HepG2 (cell line): Measurements from ENCODE around the gene SBNO1. TPM values are rescaled to one million over a fixed set of nuclear protein-coding genes. Genes with fewer than 3 reads are reported as not detected.
"Not testable (repeated sequence)": the region's sequence is repeated elsewhere in the genome, so short reads cannot be mapped to it uniquely, and the experiment has no call there.

Source experiments
- ATAC-seq: fragments of 200-7000 bp; cut with Tn5 transposase; 3 replicates; pipeline ENCODE4 v1.9.1; 2020; ENCODE audit warnings: mild to moderate bottlenecking, moderate library complexity
- BruUV-seq: library from RNA; stranded (reverse); fragments of 400-500 nt; replicated peaks from 2 replicates; lab custom pipeline; 2021; lab: Mats Ljungman, UMichigan
- CTCF ChIA-PET: fragments of 300-600 bp; formaldehyde crosslinking; extraction: SDS; loops from one replicate; lab custom pipeline; 2021; ENCODE audit warnings: low total read pairs, inconsistent platforms, low intra/inter-chr PET ratio; lab: Yijun Ruan, JAX
- POLR2A ChIA-PET: fragments of 350-600 bp; sonication (Branson Sonifier 250); formaldehyde crosslinking; loops from one replicate; lab custom pipeline; 2020; ENCODE audit warnings: antibody characterized with exemption, inconsistent platforms; lab: Yijun Ruan, JAX
- DNase-seq: peaks from one replicate; pipeline ENCODE4 v3.0.0-alpha.2; 2015; ENCODE audit warnings: low spot score
- FAIRE-seq: peaks from 3 replicates; lab custom pipeline; 2011; peaks lifted over from hg19 to GRCh38; lab: Jason Lieb, UNC
- H2AFZ ChIP-seq: one replicate; pipeline ENCODE4 v1.6.1; 2011; ENCODE audit warnings: low read length, inconsistent platforms
- H3K27ac ChIP-seq: fragments of 300-600 bp; 3 replicates; pipeline ENCODE4 v1.8.0; 2011; ENCODE audit warnings: mixed run types, mild to moderate bottlenecking, mixed read lengths, low read length, inconsistent platforms; ENCODE audit not compliant: insufficient read depth; ENCODE audit errors: extremely low read length
- H3K27me3 ChIP-seq, 2 experiments: fragments of 200-600 bp in 1 of 2; 2 replicates in 1 of 2; 3 replicates in 1 of 2; pipeline versions ENCODE4 v1.6.0 to v1.8.0; 2011; ENCODE audit warnings: low read length in 2 of 2, mild to moderate bottlenecking in 2 of 2, moderate library complexity in 2 of 2, inconsistent platforms in 1 of 2; ENCODE audit not compliant: insufficient read depth in 2 of 2, control insufficient read depth in 1 of 2
- H3K36me3 ChIP-seq, 2 experiments: fragments of 200-600 bp in 1 of 2; replicated peaks in 1 of 2; 2 replicates in 1 of 2; 3 replicates in 1 of 2; pipeline versions ENCODE4 v1.5.1 to v1.8.0; 2011; ENCODE audit warnings: low read length in 2 of 2, inconsistent platforms in 1 of 2; ENCODE audit not compliant: insufficient read depth in 2 of 2, control insufficient read depth in 1 of 2
- H3K4me1 ChIP-seq: 2 replicates; pipeline ENCODE4 v1.5.1; 2012; ENCODE audit warnings: low read length, inconsistent platforms; ENCODE audit not compliant: insufficient read depth
- H3K4me2 ChIP-seq: 2 replicates; pipeline ENCODE4 v1.6.0; 2011; ENCODE audit warnings: low read depth, low read length, inconsistent platforms
- H3K4me3 ChIP-seq, 3 experiments: fragments of 200-600 bp in 1 of 3; sonication (generic), shearing (Covaris generic) in 1 of 3; replicated peaks in 1 of 3; 2 replicates each; pipeline ENCODE4 v1.5.1; 2011 to 2016; ENCODE audit warnings: low read length in 3 of 3, inconsistent platforms in 2 of 3, low read depth in 2 of 3, mild to moderate bottlenecking in 2 of 3, control low read depth in 1 of 3, mixed read lengths in 1 of 3; ENCODE audit not compliant: insufficient read depth in 1 of 3
- H3K79me2 ChIP-seq: one replicate; pipeline ENCODE4 v1.6.1; 2011; ENCODE audit warnings: low read length, inconsistent platforms; ENCODE audit not compliant: insufficient read depth
- H3K9ac ChIP-seq: 2 replicates; pipeline ENCODE4 v1.6.0; 2011; ENCODE audit warnings: mild to moderate bottlenecking, low read depth, low read length, inconsistent platforms; ENCODE audit not compliant: insufficient read depth
- H3K9me3 ChIP-seq: 2 replicates; pipeline ENCODE4 v1.5.1; 2012; ENCODE audit warnings: mild to moderate bottlenecking, low read length
- H4K20me1 ChIP-seq: 2 replicates; pipeline ENCODE4 v1.6.0; 2011; ENCODE audit warnings: inconsistent platforms, mild to moderate bottlenecking, low read length, moderate library complexity; ENCODE audit not compliant: insufficient read depth
- CTCF ChIP-seq: sonication (generic); formaldehyde crosslinking; IDR thresholded peaks from 2 replicates; pipeline ENCODE4 v1.5.0; 2020; ENCODE audit warnings: mild to moderate bottlenecking, missing genetic modification reagents, moderate library complexity
- ZNF260 ChIP-seq: sonication (generic); formaldehyde crosslinking; IDR thresholded peaks from 2 replicates; pipeline ENCODE4 v1.4.0; 2020; ENCODE audit warnings: missing genetic modification reagents, low read depth, mild to moderate bottlenecking, borderline replicate concordance
- ZNF317 ChIP-seq: sonication (generic); formaldehyde crosslinking; IDR thresholded peaks from 2 replicates; pipeline ENCODE4 v1.5.0; 2020; ENCODE audit warnings: mild to moderate bottlenecking, missing genetic modification reagents
- WGBS: methylation state at CpG from one replicate; pipeline ENCODE4 v1.1.6; 2017; ENCODE audit warnings: low lambda C conversion rate; 5-methylcytosine and 5-hydroxymethylcytosine counted together
- in situ Hi-C: cut with HindIII; loops from 2 replicates; pipeline ENCODE4 v1.10.0; 2017; ENCODE audit warnings: low pct_unique_long_range_greater_than_20kb; ENCODE audit not compliant: extremely low pct_ligation_motif_present
- intact Hi-C: fragments of 100-400 bp; cut with micrococcal nuclease; formaldehyde crosslinking; loops from one replicate; pipeline ENCODE4 v1.10.0; 2022; ENCODE audit not compliant: unreplicated experiment
- polyA plus RNA-seq, 8 experiments: library from polyadenylated mRNA; depleted of rRNA in 3 of 8; stranded (reverse) in 7 of 8; unstranded in 1 of 8; fragments of >200 nt; fragmentation: Illumina TruSeq in 4 of 8; extraction: Trizol in 4 of 8; gene quantifications; 2 replicates each; pipeline versions ENCODE4 v1.2.1 to v1.2.3, GENCODE V29; 2011 to 2016; ENCODE audit warnings: low read depth in 4 of 8, missing spikeins in 1 of 8, mixed read lengths in 1 of 8; ENCODE audit not compliant: insufficient read depth in 1 of 8
- total RNA-seq, 5 experiments: library from RNA; depleted of rRNA; stranded (reverse); fragments of >200 nt; fragmentation: Illumina TruSeq; extraction: Trizol; gene quantifications; 2 replicates each; pipeline ENCODE4 v1.2.3, GENCODE V29; 2016; ENCODE audit warnings: low read depth in 1 of 5

SBNO1 gene
- total and polyA plus RNA-seq, 2 of the 13 experiments (the other 11 are each of a cell fraction or from before 2014, with no cell fraction given), result 10.9 to 40.2 TPM

GRCh38 chr12:123248129-123248528, 116.5 kb downstream of the SBNO1 start:
- H3K9ac ChIP-seq, H3K4me2 ChIP-seq, BruUV-seq, H3K27me3 ChIP-seq, H2AFZ ChIP-seq, H3K27ac ChIP-seq, H4K20me1 ChIP-seq, DNase-seq, FAIRE-seq, CTCF ChIA-PET, H3K9me3 ChIP-seq, H3K4me3 ChIP-seq, ATAC-seq, intact Hi-C loops: not testable (repeated sequence)
- POLR2A ChIA-PET, result interaction anchor here (0.9 to 5.6 kb wide), 2 partner anchors 13 to 15 kb away, joined by 4 to 63 read pairs; partner anchors contain the start of genes MPHOSPH9 and MTRFR
- 94% methylated on average over 2 of the region's 2 CpGs for WGBS
- Histone ChIP-seq H3K36me3 (peaks cover 2 to 12% of the 10 kb centered on the region in 2 experiments; a peak in 3 of 5 replicates), H3K79me2 (peaks cover 54% of the 10 kb centered on the region), H3K4me1 (peaks cover 25% of the 10 kb centered on the region)
- in situ Hi-C loops, result loop anchor here (25.0 kb wide), 1 partner anchor 386 kb away; no protein-coding TSS in a partner anchor
- TF ChIP-seq ZNF317, result peak; percentile 91; the same call in 1 of the 2 replicates

- WGBS, result 93% methylated on average over 3 of the region's 3 CpGs
- H3K27ac ChIP-seq, result no peak overlapping the region
- FAIRE-seq, result no peak
- peaks cover 38% of the 10 kb centered on the region for H3K79me2 ChIP-seq
- peaks cover 6% of the 10 kb centered on the region for H3K4me1 ChIP-seq
- no peak overlapping the region for H3K4me2 ChIP-seq
- DNase-seq, result no peak
- peaks cover 1 to 20% of the 10 kb centered on the region in 2 experiments; a peak in 4 of 5 replicates for H3K36me3 ChIP-seq
- no peaks in the 10 kb centered on the region for H4K20me1 ChIP-seq
- in situ Hi-C loops, result loop anchor here (25.0 kb wide), 1 partner anchor 383 kb away; no protein-coding TSS in a partner anchor
- TF ChIP-seq ZNF260 (CRISPR knock-in tag), result no peak
- no peak for TF ChIP-seq CTCF (CRISPR knock-in tag)
- TF ChIP-seq, all 625 proteins: peak for 0
- Histone ChIP-seq H3K27me3 (no peaks in the 10 kb centered on the region), H3K9ac (no peak overlapping the region), H2AFZ (no peak overlapping the region), H3K9me3 (no peaks in the 10 kb centered on the region), H3K4me3 (no peak overlapping the region)
- intact Hi-C loops, result no loop called here
- POLR2A ChIA-PET, result interaction anchor here (5.6 kb wide), 1 partner anchor 13 kb away, joined by 41 read pairs; the partner anchor contains the start of genes MPHOSPH9 and MTRFR
- no peak for ATAC-seq
- no TSS peak for BruUV-seq
- CTCF ChIA-PET, result no interaction called here
These were observed 119.0 kb downstream of the SBNO1 start for GRCh38 chr12:123245678-123246077.
